ENCODE measurements around the gene KAT2B.

The KAT2B gene

DNA sequence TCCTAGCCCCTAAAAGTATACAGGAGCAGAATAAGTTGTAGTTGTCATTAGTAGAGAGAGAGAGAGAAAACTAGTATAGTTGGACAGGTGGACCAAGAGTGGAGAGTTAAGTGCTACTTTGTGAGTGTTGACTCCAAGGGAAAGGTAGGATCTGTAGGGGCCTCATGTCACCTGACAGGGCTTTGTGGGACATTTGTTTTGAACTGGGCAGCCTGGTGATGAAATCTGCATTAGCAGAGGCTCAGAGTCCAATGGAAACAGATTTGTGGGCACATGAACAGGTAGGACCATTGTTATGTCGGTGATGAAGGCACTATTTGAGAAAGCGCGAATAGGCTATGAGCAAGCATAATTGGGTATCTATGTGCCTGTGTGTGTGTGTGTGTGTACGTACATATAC lies 102.3 kb downstream of the KAT2B start:
- DNase-seq (ENCODE audit: low read depth in 2 of 2), result no peak

DNA sequence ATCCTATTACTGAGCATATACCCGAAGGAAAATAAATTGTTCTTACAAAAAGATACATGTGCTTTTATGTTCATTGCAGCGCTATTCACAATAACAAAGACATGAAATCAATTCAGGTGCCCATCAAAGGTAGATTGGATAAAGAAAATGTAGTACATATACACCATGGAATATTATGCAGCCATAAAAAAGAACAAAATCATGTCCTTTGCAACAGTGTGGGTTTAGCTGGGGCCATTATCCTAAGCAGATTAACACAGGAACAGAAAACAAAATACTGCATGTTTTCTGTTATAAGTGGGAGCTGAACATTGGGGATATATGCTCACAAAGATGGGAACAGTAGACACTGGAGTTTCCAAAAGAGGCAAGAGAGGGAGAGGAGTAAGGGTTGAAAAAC lies 103.3 kb downstream of the KAT2B start:
- no peak for DNase-seq (ENCODE audit: low read depth in 2 of 2)

DNA sequence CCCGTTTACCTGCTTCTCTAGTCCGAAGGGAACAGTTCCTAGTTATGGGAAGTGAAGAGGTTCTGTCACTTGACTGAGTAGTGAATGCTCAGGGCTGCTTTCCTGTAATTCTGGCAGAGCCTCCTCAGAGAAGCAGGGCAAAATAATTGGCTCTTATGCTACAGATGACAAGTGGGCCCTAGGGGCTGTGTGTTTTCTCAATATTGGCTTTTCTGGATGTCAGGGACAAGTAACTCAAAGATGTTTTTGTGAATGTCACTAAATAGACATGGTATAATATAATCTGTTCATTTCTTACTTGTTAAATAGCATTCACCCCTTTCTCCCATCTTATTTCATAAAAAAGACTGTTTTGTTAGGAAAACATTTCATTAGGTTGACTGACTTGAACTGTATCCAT lies 105.6 kb downstream of the KAT2B start:
- no peak for DNase-seq (ENCODE audit: low read depth in 2 of 2)

DNA sequence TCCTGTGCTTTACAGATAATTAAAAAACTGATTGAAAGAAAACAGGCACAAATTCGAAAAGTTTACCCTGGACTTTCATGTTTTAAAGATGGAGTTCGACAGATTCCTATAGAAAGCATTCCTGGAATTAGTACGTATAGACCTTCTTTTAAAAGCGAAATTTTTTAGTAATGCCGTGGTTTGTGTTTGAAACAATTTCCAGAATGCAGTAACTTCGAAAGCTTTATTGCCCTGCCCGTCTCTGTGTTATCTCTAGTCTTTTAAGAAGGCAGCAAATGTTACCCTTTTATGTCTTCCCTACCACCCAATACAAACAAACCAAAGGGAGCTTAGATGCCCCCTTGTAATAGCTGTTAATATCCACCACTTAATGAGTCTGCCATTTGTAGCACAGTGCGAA lies 106.1 kb downstream of the KAT2B start:
- DNase-seq (ENCODE audit: low read depth in 2 of 2), result no peak

DNA sequence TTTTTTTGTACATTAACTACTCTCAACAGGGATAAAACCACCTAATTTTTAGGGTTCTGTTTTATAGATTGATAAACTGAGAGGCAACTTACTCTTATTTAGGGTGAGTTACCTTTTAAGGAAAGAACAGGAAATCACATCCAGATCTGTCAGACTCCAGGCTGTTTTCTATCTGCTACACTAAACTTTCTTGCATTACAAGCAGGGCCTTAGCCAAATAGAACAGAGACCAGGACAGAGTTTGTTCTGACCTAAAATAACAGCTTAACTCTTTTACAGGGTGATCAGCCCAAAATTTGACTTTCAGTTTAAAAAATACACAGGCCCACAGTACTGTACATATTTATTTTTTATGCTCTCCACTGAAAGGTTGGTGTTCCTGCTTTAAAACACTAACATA lies 107.1 kb downstream of the KAT2B start:
- DNase-seq (ENCODE audit: low read depth in 2 of 2), result no peak

DNA sequence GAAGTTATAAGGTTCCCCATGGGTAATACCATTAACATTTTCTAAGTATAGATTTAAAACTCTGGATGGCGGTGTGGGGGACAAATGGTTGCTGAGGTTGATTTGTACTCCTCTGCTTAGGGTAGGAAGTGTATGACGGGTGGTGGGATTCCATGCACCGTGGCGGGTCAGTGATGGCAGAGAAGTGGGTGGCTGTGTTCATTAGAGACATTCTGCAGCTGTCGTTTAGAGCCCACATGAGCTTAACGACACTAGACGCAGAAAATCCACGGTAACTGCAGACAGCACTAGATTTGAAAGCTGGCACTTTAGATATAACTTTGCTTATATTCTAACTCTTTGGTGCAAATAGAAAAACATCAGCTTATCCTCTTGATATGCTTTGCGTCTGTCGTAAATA lies 108.2 kb downstream of the KAT2B start:
- DNase-seq (ENCODE audit: low read depth in 2 of 2), result no peak

DNA sequence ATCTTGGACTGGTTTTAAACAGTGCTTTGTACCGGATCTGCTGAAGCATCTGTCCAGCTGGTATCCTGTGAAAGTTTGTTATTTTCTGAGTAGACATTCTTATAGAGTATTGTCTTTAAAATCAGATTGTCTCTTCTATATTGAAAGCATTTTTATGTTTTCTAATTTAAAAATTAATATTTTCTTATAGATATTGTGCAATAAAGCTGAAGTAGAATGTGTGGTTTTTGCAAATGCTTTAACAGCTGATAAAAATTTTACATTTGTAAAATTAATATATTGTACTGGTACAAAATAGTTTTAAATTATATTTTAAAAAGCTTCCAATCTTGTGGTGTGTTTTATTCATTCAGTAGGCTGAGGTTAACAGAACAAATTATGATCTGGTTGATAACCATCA lies 113.8 kb downstream of the KAT2B start:
- DNase-seq (ENCODE audit: low read depth in 2 of 2), result no peak

DNA sequence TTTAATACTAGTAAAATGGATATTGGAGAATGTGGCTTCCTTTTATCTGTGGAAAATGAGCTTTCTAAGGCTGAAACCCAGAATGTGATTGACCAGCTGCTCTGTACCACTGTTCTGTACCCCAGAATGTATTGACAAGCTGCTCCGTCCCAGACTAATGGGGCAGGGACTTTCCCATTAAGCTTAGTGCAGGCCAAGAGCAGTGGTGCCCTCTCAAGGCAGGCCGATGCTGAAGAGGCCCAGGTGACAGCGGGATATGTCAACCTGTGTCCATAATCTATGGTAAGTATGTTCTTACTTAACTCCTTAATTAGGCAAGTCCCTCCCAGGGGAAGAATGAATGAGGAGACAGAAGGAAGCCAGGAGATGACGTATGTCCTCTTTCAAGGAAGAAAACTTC lies 114.7 kb downstream of the KAT2B start:
- no peak for DNase-seq (ENCODE audit: low read depth in 2 of 2)

DNA sequence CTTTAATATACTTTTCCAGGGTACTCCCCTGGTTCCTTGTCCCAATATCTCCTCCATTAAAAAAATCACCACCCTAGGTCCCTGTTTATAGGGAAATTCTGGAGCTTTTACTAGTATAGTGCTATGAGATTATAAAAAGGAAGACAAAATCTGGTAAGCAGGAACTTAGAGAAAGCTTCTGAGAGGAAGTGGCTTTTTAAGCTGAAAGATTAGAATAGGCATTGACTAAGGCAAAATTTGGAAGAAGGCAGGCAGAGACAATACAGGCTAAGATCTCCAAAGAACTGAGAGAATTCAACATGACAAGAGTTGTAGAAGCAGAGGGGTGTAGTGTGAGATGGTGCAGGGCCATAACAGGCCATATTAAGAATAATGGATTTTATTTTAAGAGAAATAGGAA lies 120.0 kb downstream of the KAT2B start:
- no peak for DNase-seq (ENCODE audit: low read depth in 2 of 2)

DNA sequence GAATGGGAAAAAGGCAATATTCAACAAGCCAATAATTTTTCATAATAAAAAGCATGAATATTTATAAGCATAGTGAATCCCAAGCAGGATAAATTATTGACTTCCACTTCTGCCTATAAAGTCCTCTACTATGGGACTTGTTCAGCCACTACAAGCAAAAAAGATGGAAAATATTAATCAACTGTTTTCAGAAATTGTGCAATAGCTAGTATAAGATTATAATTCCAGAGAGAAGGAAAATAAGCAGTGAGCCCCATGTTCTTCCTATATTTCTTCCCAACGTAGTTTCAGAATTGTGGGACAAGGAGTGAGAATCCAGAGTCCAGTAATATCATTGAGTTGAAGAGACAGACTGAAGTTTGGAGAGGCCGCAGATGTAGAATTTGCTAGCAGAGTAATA lies 121.5 kb downstream of the KAT2B start:
- DNase-seq (ENCODE audit: low read depth in 2 of 2), result no peak

DNA sequence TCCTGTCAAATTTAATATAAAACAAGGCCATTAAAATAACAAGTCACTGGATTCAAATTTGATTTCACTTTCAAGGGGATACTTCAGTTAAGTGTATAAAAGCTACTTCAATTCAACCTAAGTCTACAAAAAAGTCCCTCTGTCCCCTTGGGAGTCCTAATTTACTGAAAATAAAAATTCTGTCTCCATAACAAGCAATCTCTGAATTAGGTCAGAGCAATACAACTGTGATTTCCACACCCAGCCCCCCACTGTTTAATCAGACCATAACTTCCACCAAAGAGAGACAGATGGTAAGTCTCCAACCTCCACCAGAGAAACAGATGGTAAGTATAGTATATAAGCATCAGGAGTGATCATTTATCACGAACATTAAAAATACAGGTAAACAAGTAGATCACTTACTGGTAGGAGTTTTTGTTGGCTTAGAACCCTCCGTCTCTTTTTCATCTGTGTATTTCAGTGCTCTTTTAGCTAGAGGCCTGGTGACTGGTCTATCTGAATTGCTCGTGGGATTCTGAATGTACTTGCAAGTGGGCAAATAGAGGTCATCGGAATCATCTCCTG lies 133.7 kb downstream of the KAT2B start:
- no peak for DNase-seq (ENCODE audit: low read depth in 2 of 2)

DNA sequence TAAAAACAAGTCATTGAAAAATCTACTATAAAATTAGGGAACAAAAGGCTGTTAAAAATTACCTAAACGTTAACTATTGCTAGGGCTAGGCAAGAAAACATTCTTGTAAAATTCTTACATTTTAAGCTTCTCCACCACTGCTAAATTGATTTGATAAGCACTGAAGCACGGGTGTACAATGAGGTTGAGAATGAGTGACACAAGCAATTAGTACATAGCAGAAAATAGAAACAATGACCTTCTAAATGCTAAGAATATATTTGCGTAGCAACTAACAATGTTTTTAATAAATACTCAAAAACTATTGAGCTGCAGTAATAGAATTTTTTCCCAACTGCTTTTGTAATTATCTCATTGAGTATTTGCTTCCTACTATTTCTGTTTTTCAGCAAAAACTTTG lies 141.0 kb downstream of the KAT2B start:
- DNase-seq (ENCODE audit: low read depth in 2 of 2), result no peak

DNA sequence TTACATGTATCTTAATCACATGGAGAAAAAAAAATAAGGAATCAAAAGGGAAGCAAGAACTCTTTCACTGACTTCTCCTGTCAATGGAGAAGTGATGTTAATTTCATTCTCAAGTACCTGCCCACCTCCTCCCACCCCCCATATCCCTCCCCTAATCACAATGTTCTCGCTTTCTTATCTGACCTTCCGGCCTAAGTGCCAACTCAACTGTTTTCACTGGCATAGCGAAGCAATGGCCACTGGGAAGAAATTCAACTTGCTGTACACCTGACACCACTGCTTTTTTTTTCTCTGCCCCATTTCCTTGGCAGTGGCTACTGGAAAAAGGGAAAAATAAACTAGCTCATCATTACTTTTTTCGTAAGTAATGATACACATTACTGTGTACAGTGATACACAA lies 142.0 kb downstream of the KAT2B start:
- no peak for DNase-seq (ENCODE audit: low read depth in 2 of 2)

DNA sequence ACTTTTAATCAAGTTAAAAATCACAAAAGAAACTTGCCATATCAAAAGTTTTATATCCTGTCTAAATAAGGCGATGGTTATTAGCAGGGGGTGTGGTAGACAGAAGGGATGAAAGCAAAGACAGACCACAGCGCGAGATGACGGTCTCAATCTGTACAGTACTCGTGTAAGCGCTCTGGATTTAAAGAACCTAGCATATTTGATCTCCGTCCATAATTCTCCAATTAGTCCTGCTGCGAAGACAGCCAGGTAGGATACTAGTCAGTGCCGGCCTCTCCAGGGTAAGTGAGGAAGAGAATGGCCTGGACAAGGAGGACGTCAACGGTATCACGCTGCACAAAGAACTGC lies 145.1 kb downstream of the KAT2B start:
- no peak for DNase-seq (ENCODE audit: low read depth in 2 of 2)

DNA sequence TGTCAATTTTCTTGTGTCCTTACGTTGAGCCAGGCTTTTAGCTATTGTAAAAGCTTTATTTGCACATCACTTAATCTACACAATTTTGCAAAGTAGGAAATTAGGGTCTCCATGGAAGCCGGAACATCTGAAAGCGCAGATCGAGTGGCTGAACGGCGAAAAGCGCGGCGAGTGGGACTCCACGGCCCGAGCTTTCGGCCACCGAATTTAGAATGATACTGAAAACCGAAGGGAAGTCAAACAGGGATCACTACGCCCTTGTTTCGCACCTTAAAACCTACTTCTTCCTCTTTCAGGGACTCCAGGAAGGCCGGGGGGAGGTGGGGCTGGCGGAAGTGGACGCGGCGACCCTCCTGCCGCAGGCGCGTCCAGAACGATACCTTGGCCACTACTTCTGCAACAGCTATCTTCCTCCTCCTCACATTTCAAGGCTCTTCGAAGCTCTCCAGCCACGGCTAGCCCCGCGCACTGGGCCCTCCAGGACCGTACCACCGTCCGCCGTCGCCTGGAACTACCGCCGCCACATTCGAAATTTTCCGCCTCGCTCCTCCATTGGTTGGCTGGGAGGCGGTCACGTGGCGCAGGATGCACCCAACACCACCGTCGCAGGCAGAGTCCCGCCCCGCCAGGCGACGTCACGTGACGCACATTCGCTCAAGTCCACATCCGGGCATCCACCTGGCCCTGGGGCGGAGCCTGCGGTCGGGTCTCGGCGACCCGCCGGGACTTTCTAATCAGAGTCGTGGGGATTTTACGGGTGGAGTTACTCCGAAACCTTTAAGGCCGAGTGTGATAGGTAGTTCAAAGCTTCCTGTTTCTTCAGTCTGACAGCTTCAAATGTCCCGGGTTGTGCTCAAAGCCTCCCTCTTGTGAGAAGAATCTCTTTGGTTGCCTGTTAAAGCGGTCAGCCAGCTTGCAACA lies 145.7 kb downstream of the KAT2B start, which contains the start of gene SGO1:
TSS of gene SGO1 (minus strand) at position 528 of the 921 bp plus-strand sequence. CDS start 2,179 bp downstream, outside the sequence.
- peak; percentile 99 for DNase-seq (ENCODE audit: low read depth in 2 of 2)

DNA sequence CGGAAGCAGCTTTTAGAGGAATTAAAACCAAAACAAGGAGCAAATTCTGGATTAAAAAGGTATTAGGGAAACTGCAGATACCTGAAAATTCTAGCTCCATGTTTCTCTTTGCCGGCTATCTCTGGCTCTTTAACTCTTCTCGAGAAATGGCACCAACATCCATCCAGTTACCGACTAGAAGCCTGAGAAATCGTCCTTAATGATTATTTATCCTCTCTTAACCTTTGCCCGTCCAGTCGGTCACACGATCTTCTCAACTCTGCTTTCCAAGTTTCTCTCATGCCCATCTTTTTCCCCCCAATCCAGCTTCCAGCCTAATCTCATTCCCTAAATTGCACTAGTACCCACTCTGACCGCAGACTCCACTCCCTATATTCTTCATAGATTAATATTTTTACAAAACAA lies 146.4 kb downstream of the KAT2B start:
- no peak for DNase-seq (ENCODE audit: low read depth in 2 of 2)

DNA sequence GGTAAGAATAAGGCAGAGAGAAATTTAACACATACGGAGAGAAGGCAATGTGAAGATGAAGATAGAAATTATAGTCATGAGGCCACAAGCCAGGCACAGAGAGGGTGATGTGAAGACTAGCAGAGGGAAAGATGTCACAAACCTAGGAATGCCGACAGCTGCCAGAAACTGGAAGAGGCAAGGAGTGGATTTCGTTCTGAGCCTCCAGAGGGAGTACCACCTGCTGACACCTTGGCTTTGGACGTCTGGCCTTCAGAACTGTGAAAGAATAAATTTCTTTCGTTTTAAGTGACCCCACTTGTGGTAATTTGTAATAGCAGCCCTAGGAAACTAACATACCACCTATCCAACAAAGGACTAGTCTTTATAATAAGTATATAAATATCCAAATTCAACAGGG lies 150.7 kb downstream of the KAT2B start:
- DNase-seq (ENCODE audit: low read depth in 2 of 2), result no peak

DNA sequence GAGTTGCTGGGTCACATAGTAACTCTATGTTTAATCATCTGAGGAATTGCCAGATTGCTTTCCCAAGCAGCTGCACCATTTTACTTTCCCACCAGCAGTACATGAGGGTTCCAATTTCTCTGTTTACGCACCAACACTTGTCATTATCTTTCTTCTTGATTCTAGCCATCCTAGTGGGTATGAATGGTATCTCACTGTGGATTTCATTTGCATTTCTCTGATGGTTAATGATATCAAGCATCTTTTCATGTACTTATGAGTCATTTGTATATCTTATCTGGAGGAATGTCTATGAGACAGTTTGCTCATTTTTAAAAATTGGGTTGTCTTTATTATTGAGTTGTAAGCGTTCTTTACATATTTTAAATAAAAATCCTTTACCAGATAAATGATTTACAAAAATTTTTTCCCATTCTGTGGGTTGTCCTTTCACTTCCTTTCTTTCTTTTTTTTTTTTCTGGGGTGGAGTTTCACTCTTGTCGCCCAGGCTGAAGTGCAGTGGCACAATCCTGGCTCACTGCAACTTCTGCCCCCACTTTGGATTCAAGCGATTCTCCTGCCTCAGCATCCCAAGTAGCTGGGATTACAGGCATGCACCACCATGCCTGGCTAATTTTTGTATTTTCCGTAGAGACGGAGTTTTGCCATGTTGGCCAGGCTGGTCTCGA lies 154.7 kb downstream of the KAT2B start:
- no peak for DNase-seq (ENCODE audit: low read depth in 2 of 2)

DNA sequence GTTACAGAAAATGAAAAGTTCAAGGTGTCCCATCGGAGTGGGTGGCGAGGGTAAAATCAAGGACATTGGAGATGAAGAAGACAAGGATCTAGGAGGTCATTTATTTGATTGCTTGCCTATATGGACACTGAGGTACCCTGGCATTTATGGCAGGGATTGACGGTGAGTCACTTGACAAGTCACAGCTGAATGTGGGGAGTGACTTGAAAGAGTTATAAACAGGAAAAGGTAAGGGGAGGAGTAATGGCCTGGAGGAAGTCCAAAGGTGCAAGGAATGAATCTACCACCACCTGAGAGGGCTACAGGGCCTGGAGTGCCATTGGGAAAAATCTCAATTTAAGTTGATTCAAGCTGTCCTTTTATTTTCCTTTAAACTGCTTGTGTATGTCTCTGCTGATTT lies 157.5 kb downstream of the KAT2B start:
- no peak for DNase-seq (ENCODE audit: low read depth in 2 of 2)

DNA sequence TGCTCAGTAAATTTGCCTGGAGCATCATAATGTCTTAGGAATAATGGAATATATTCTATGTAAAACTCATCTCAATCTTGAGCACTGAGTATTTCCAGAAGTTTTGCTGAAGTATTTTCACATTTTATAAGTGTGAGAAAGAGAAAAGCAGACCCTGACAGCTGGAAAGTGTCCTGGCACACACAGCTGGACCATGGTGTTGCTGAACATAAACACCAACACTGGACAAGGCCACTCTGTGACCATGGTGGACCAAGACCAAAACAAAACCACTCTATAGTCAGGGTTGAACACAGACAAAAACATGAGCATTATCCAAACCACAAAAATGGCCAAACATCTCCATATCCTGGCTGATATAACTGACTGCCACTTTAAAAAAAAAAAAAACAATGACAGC lies 160.9 kb downstream of the KAT2B start:
- DNase-seq (ENCODE audit: low read depth in 2 of 2), result no peak
